IPS-20b (cell line): ENCODE measurements around the gene KLHL29.

Source experiments
- H3K27ac ChIP-seq: one replicate; pipeline ENCODE4 v1.5.1; 2013; ENCODE audit warnings: low read length
- H3K27me3 ChIP-seq: 2 replicates; pipeline ENCODE4 v1.6.1; 2013; ENCODE audit warnings: mild to moderate bottlenecking, low read length, inconsistent platforms; ENCODE audit not compliant: insufficient read depth
- H3K36me3 ChIP-seq: 2 replicates; pipeline ENCODE4 v1.6.1; 2013; ENCODE audit warnings: low read depth, mild to moderate bottlenecking, inconsistent platforms, low read length, moderate library complexity; ENCODE audit not compliant: insufficient read depth
- H3K4me1 ChIP-seq: 2 replicates; pipeline ENCODE4 v1.6.1; 2013; ENCODE audit warnings: mild to moderate bottlenecking, control low read depth, inconsistent platforms, low read length, moderate library complexity; ENCODE audit not compliant: insufficient read depth
- H3K4me3 ChIP-seq: 2 replicates; pipeline ENCODE4 v1.5.1; 2013; ENCODE audit warnings: mild to moderate bottlenecking, low read length, inconsistent platforms
- H3K9ac ChIP-seq: 2 replicates; pipeline ENCODE4 v1.6.1; 2013; ENCODE audit warnings: low read depth, mild to moderate bottlenecking, inconsistent platforms, low read length, moderate library complexity
- H3K9me3 ChIP-seq: 2 replicates; pipeline ENCODE4 v1.6.1; 2013; ENCODE audit warnings: mild to moderate bottlenecking, low read depth, low read length, inconsistent platforms; ENCODE audit not compliant: insufficient read depth

KLHL29 gene

GRCh38 chr2:23456396-23456795, 71.4 kb downstream of the KLHL29 start:
- Histone ChIP-seq H3K27me3 (no peaks in the 10 kb centered on the region), H3K9me3 (no peaks in the 10 kb centered on the region), H3K4me1 (no peaks in the 10 kb centered on the region), H3K27ac (no peak overlapping the region), H3K9ac (no peak overlapping the region), H3K36me3 (no peaks in the 10 kb centered on the region), H3K4me3 (no peak overlapping the region)

- Histone ChIP-seq H3K27ac (no peak overlapping the region), H3K4me3 (no peak overlapping the region), H3K9ac (no peak overlapping the region), H3K27me3 (no peaks in the 10 kb centered on the region), H3K9me3 (no peaks in the 10 kb centered on the region), H3K36me3 (no peaks in the 10 kb centered on the region), H3K4me1 (no peaks in the 10 kb centered on the region)
These were observed 72.1 kb downstream of the KLHL29 start for GRCh38 chr2:23456881-23457760.

DNA sequence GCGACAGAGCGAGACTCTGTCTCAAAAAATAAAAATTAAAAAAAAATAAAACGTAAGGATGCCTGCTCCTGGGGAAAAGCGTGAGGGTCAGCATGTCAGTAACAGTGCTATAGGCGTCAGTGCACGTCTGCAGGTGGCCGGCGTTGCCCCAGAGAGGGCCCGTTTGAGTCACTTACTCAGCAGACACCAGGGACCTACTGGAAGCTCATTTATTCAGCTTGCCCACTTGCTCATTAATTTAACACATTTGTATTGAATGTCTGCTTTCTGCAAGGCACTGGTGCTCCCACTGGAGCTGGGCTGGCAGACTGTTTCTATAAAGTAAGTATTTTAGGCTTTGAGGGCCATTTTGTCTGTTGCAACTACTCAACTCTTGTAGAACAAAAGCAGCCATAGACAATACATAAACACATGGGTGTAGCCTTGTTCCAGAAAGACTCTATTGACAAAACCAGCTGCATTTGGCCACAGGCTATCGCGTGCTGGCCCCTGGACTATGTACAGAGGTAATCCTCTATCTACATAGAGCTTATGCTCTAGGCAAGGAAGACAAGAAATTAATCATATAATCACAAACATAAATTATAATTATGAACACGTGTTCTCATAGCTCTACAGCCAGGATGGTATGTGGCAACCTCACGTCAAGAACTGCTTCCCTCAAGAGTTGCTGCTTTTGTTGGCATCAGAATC, 73.2 kb downstream of the KLHL29 start:
- H3K27ac ChIP-seq = no peak overlapping the region
- no peaks in the 10 kb centered on the region for H3K36me3 ChIP-seq
- no peak overlapping the region for H3K9ac ChIP-seq
- H3K4me1 ChIP-seq = no peaks in the 10 kb centered on the region
- H3K27me3 ChIP-seq = no peaks in the 10 kb centered on the region
- no peak overlapping the region for H3K4me3 ChIP-seq
- no peaks in the 10 kb centered on the region for H3K9me3 ChIP-seq

DNA sequence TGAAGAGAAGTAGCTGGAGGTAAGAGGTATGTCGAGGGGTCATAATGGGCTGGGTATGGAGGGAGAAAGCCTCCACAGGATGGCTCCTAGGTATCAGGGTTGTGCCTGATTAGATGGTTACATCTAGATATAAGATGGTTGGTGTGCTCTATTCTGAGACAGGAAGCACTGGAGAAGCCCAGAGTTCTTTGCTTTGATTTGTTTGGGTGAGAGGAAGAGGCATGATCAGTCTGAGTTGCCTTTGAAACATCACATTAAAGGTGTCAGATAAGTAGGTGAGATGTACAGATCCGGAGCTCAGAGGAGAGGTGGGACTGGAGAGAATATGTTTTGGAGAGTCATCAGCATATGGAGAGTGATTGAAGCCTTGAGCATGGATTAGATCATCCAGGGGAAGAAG, 74.1 kb downstream of the KLHL29 start:
- no peak overlapping the region for H3K27ac ChIP-seq
- H3K36me3 ChIP-seq = no peaks in the 10 kb centered on the region
- no peaks in the 10 kb centered on the region for H3K9me3 ChIP-seq
- H3K4me1 ChIP-seq = no peaks in the 10 kb centered on the region
- no peak overlapping the region for H3K9ac ChIP-seq
- no peak overlapping the region for H3K4me3 ChIP-seq
- H3K27me3 ChIP-seq = no peaks in the 10 kb centered on the region

GRCh38 chr2:23460228-23460627, 75.2 kb downstream of the KLHL29 start:
- Histone ChIP-seq H3K27me3 (no peaks in the 10 kb centered on the region), H3K4me3 (no peak overlapping the region), H3K27ac (no peak overlapping the region), H3K36me3 (no peaks in the 10 kb centered on the region), H3K9me3 (no peaks in the 10 kb centered on the region), H3K9ac (no peak overlapping the region), H3K4me1 (no peaks in the 10 kb centered on the region)

DNA sequence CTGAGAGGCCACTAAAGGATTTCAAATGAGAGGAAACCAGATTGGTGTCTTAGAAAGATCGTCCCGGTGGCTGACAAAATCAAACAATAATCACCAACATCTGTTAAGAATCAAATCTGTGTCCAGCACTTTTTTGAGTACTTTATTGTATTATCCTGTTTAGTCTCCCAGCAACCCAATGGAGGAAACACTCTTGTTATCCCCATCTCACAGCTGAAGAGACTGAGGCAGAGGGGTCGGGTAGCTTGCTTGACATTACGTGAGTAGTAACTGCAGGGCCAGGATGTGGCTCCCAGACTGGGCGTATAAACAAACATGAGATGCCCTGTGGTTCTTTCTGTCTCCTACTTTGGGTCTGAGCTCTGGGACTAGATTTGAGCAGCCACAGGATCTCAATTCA, 76.0 kb downstream of the KLHL29 start:
- Histone ChIP-seq H3K4me1 (no peaks in the 10 kb centered on the region), H3K36me3 (no peaks in the 10 kb centered on the region), H3K4me3 (no peak overlapping the region), H3K9me3 (no peaks in the 10 kb centered on the region), H3K27me3 (no peaks in the 10 kb centered on the region), H3K9ac (no peak overlapping the region), H3K27ac (no peak overlapping the region)

GRCh38 chr2:23464156-23464555, 79.2 kb downstream of the KLHL29 start:
- Histone ChIP-seq H3K9me3 (no peaks in the 10 kb centered on the region), H3K27ac (no peak overlapping the region), H3K4me3 (no peak overlapping the region), H3K27me3 (no peaks in the 10 kb centered on the region), H3K36me3 (no peaks in the 10 kb centered on the region), H3K9ac (no peak overlapping the region), H3K4me1 (no peaks in the 10 kb centered on the region)

- Histone ChIP-seq H3K4me1 (no peaks in the 10 kb centered on the region), H3K36me3 (no peaks in the 10 kb centered on the region), H3K4me3 (no peak overlapping the region), H3K9me3 (no peaks in the 10 kb centered on the region), H3K27me3 (peaks cover 1% of the 10 kb centered on the region; the same call in 1 of the 2 replicates), H3K27ac (no peak overlapping the region), H3K9ac (no peak overlapping the region)
These were observed 80.0 kb downstream of the KLHL29 start for GRCh38 chr2:23464905-23465537.

- Histone ChIP-seq H3K4me3 (no peak overlapping the region), H3K36me3 (no peaks in the 10 kb centered on the region), H3K27me3 (peaks cover 8% of the 10 kb centered on the region; the same call in 1 of the 2 replicates), H3K9ac (no peak overlapping the region), H3K9me3 (no peaks in the 10 kb centered on the region), H3K27ac (no peak overlapping the region), H3K4me1 (no peaks in the 10 kb centered on the region)
These were observed 81.0 kb downstream of the KLHL29 start for GRCh38 chr2:23465936-23466335.

DNA sequence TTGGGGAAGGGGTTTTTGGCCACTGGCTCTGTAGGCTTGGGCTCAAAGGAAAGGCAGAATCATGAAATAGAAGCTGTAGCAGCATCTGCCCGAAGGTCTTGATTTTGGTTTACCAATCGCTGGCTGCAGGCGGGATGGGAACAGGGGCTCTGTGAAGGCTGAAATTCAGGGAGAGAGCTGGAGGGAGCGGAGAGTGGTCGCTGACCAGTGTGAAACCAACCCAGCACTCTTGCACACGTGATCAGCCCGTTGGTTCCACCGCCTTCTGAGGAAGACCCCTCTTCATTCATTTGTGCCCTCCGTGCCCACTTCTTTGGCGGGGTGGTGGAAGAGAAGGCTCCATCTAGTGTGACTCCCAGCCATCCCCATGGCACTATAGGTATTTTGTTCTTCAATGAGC, 82.6 kb downstream of the KLHL29 start:
- Histone ChIP-seq H3K27me3 (peaks cover 9% of the 10 kb centered on the region), H3K36me3 (no peaks in the 10 kb centered on the region), H3K4me3 (no peak overlapping the region), H3K9ac (no peak overlapping the region), H3K9me3 (no peaks in the 10 kb centered on the region), H3K27ac (no peak overlapping the region), H3K4me1 (no peaks in the 10 kb centered on the region)

DNA sequence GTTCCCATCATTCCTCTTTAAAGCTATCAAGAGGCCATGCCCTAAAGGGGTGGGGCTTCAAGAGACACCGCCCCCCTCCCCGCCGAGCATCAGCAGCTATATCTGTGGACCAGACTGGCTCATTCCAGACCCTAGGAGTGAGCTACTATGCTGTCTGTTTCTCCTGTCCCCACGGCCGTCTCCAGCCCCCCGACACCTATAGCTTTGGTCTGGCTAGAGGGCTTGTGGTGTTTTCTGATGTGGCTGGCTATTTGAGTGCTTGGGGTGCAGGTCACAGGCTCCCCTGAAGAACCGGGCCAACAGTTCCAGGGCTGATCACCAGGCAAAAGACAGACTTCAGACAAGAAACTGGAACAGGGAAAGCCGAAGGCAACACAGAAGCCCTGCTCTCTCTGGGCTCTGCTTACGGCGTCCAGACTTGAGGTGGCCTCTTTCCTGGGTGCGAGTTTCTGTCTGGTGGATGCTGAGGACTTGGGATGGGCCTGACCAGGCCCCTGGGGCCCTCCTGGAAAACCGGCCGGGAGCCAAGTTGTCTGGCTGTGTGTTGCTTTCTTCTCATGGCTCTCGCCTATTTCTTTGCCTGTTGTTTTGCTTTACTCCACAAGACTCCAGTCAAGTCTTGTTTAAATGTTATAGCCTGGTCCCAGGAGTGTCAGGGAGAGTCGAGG, 83.6 kb downstream of the KLHL29 start:
- no peaks in the 10 kb centered on the region for H3K4me1 ChIP-seq
- no peak overlapping the region for H3K9ac ChIP-seq
- peaks cover 19% of the 10 kb centered on the region for H3K27me3 ChIP-seq
- no peaks in the 10 kb centered on the region for H3K9me3 ChIP-seq
- H3K36me3 ChIP-seq = no peaks in the 10 kb centered on the region
- no peak overlapping the region for H3K27ac ChIP-seq
- H3K4me3 ChIP-seq = no peak overlapping the region
